Measurements from ENCODE around the gene TNNT2.

The TNNT2 gene

GRCh38 chr1:201329801-201330200 is 47.7 kb downstream of the TNNT2 start:
- no peak for DNase-seq (ENCODE audit: extremely low spot score)
- ChIA-PET CTCF (interaction anchor here (1.2 kb wide), 1 partner anchor 17 kb away, joined by 3 read pairs; no protein-coding TSS in a partner anchor), POLR2A (no interaction called here)
- TF ChIP-seq FOXK2 (IDR thresholded peaks at IDR 0.05) (no peak), ELF4 (IDR thresholded peaks at IDR 0.05) (no peak), L3MBTL2 (conservative IDR thresholded peaks at IDR 0.05) (no peak)

- no peak for DNase-seq (ENCODE audit: extremely low spot score)
- CTCF ChIA-PET: interaction anchor here (1.2 kb wide), 1 partner anchor 18 kb away, joined by 3 read pairs; no protein-coding TSS in a partner anchor
- no peak for TF ChIP-seq FOXA1 (IDR thresholded peaks at IDR 0.05)
- no peak for TF ChIP-seq NFRKB (IDR thresholded peaks at IDR 0.05)
- TF ChIP-seq BHLHE40 (IDR thresholded peaks at IDR 0.05; ENCODE audit: borderline replicate concordance): no peak
- no peak for TF ChIP-seq ZNF384 (IDR thresholded peaks at IDR 0.05)
- no peak for TF ChIP-seq SP1 (IDR thresholded peaks at IDR 0.05)
- TF ChIP-seq ARNT (IDR thresholded peaks at IDR 0.05): no peak
- TF ChIP-seq HDGF (IDR thresholded peaks at IDR 0.05; ENCODE audit: borderline replicate concordance): no peak
- no peak for TF ChIP-seq LEF1 (IDR thresholded peaks at IDR 0.05; ENCODE audit: borderline replicate concordance)
- TF ChIP-seq SUZ12 (IDR thresholded peaks at IDR 0.05): no peak
- TF ChIP-seq CTBP1 (IDR thresholded peaks at IDR 0.05; ENCODE audit: borderline replicate concordance): no peak
- TF ChIP-seq PKNOX1 (IDR thresholded peaks at IDR 0.05): no peak
- TF ChIP-seq L3MBTL2 (conservative IDR thresholded peaks at IDR 0.05): no peak
- TF ChIP-seq ELF4 (IDR thresholded peaks at IDR 0.05): no peak
- POLR2A ChIA-PET: no interaction called here
Observed at GRCh38 chr1:201329286-201329685, 48.2 kb downstream of the TNNT2 start.

- TF ChIP-seq CTBP1 (IDR thresholded peaks at IDR 0.05; ENCODE audit: borderline replicate concordance): no peak
- no peak for TF ChIP-seq HDGF (IDR thresholded peaks at IDR 0.05; ENCODE audit: borderline replicate concordance)
- TF ChIP-seq TARDBP (IDR thresholded peaks at IDR 0.05): no peak
- TF ChIP-seq BHLHE40 (IDR thresholded peaks at IDR 0.05; ENCODE audit: borderline replicate concordance): no peak
- no peak for TF ChIP-seq ARNT (IDR thresholded peaks at IDR 0.05)
- no peak for TF ChIP-seq FOXK2 (IDR thresholded peaks at IDR 0.05)
- TF ChIP-seq PKNOX1 (IDR thresholded peaks at IDR 0.05): no peak
- no peak for TF ChIP-seq FOXA1 (IDR thresholded peaks at IDR 0.05)
- TF ChIP-seq NFRKB (IDR thresholded peaks at IDR 0.05): no peak
- no peak for TF ChIP-seq LEF1 (IDR thresholded peaks at IDR 0.05; ENCODE audit: borderline replicate concordance)
- no peak for TF ChIP-seq FOXM1 (IDR thresholded peaks at IDR 0.05; ENCODE audit: borderline replicate concordance)
- no peak for TF ChIP-seq ZNF384 (IDR thresholded peaks at IDR 0.05)
- TF ChIP-seq L3MBTL2 (conservative IDR thresholded peaks at IDR 0.05): no peak
- TF ChIP-seq SP1 (IDR thresholded peaks at IDR 0.05): no peak
- no peak for TF ChIP-seq SUZ12 (IDR thresholded peaks at IDR 0.05)
- no peak for TF ChIP-seq ELF4 (IDR thresholded peaks at IDR 0.05)
- CTCF ChIA-PET: interaction anchor here (1.2 kb wide), 1 partner anchor 18 kb away, joined by 3 read pairs; no protein-coding TSS in a partner anchor
- DNase-seq (ENCODE audit: extremely low spot score): no peak
- POLR2A ChIA-PET: no interaction called here
Observed at GRCh38 chr1:201328576-201328975, 48.9 kb downstream of the TNNT2 start.

GRCh38 chr1:201327687-201328240 is 49.7 kb downstream of the TNNT2 start:
- POLR2A ChIA-PET: no interaction called here
- no peak for DNase-seq (ENCODE audit: extremely low spot score)
- TF ChIP-seq CTBP1 (IDR thresholded peaks at IDR 0.05; ENCODE audit: borderline replicate concordance) (no peak), SP1 (IDR thresholded peaks at IDR 0.05) (no peak), L3MBTL2 (conservative IDR thresholded peaks at IDR 0.05) (no peak), NFRKB (IDR thresholded peaks at IDR 0.05) (no peak), TARDBP (IDR thresholded peaks at IDR 0.05) (no peak), HDGF (IDR thresholded peaks at IDR 0.05; ENCODE audit: borderline replicate concordance) (no peak), ZNF384 (IDR thresholded peaks at IDR 0.05) (no peak), LEF1 (IDR thresholded peaks at IDR 0.05; ENCODE audit: borderline replicate concordance) (no peak), FOXA1 (IDR thresholded peaks at IDR 0.05) (no peak), PKNOX1 (IDR thresholded peaks at IDR 0.05) (no peak), ARNT (IDR thresholded peaks at IDR 0.05) (no peak), FOXK2 (IDR thresholded peaks at IDR 0.05) (no peak), SUZ12 (IDR thresholded peaks at IDR 0.05) (no peak), FOXM1 (IDR thresholded peaks at IDR 0.05; ENCODE audit: borderline replicate concordance) (no peak), ELF4 (IDR thresholded peaks at IDR 0.05) (no peak), BHLHE40 (IDR thresholded peaks at IDR 0.05; ENCODE audit: borderline replicate concordance) (no peak)
- CTCF ChIA-PET: interaction anchor here (1.1 kb wide), 1 partner anchor 19 kb away, joined by 4 read pairs; no protein-coding TSS in a partner anchor

- CTCF ChIA-PET: interaction anchor here (1.1 kb wide), 1 partner anchor 20 kb away, joined by 4 read pairs; no protein-coding TSS in a partner anchor
- POLR2A ChIA-PET: no interaction called here
- DNase-seq (ENCODE audit: extremely low spot score): no peak
- no peak for TF ChIP-seq HDGF (IDR thresholded peaks at IDR 0.05; ENCODE audit: borderline replicate concordance)
- no peak for TF ChIP-seq FOXA1 (IDR thresholded peaks at IDR 0.05)
- no peak for TF ChIP-seq BHLHE40 (IDR thresholded peaks at IDR 0.05; ENCODE audit: borderline replicate concordance)
- no peak for TF ChIP-seq SUZ12 (IDR thresholded peaks at IDR 0.05)
- TF ChIP-seq ZNF384 (IDR thresholded peaks at IDR 0.05): no peak
- no peak for TF ChIP-seq CTBP1 (IDR thresholded peaks at IDR 0.05; ENCODE audit: borderline replicate concordance)
- TF ChIP-seq FOXK2 (IDR thresholded peaks at IDR 0.05): no peak
- no peak for TF ChIP-seq NFRKB (IDR thresholded peaks at IDR 0.05)
- no peak for TF ChIP-seq TARDBP (IDR thresholded peaks at IDR 0.05)
Observed at GRCh38 chr1:201326710-201327109, 50.8 kb downstream of the TNNT2 start.

- ChIA-PET POLR2A (no interaction called here), CTCF (no interaction called here)
- TF ChIP-seq FOXA1 (IDR thresholded peaks at IDR 0.05) (no peak), LEF1 (IDR thresholded peaks at IDR 0.05; ENCODE audit: borderline replicate concordance) (no peak), PKNOX1 (IDR thresholded peaks at IDR 0.05) (no peak), SUZ12 (IDR thresholded peaks at IDR 0.05) (no peak), HDGF (IDR thresholded peaks at IDR 0.05; ENCODE audit: borderline replicate concordance) (no peak), ZNF384 (IDR thresholded peaks at IDR 0.05) (no peak), TARDBP (IDR thresholded peaks at IDR 0.05) (no peak), BHLHE40 (IDR thresholded peaks at IDR 0.05; ENCODE audit: borderline replicate concordance) (no peak), ARNT (IDR thresholded peaks at IDR 0.05) (no peak), FOXK2 (IDR thresholded peaks at IDR 0.05) (no peak), FOXM1 (IDR thresholded peaks at IDR 0.05; ENCODE audit: borderline replicate concordance) (no peak), CTBP1 (IDR thresholded peaks at IDR 0.05; ENCODE audit: borderline replicate concordance) (no peak), ELF4 (IDR thresholded peaks at IDR 0.05) (no peak)
Observed at GRCh38 chr1:201325678-201326060, 51.8 kb downstream of the TNNT2 start.

More at GRCh38 chr1:201325678-201326060, 51.8 kb downstream of the TNNT2 start:
- DNase-seq (ENCODE audit: extremely low spot score): no peak

Data from HEK293T (cell line).